Islet precursor cell (in vitro differentiated cells): ENCODE data around the gene ABCC6.
"Not testable (repeated sequence)": the region's sequence is repeated elsewhere in the genome, so short reads cannot be mapped to it uniquely, and the experiment has no call there.

Experiments
- DNase-seq: peaks from one replicate; pipeline ENCODE4 v3.0.0-alpha.2; 2018

ABCC6 gene

DNA sequence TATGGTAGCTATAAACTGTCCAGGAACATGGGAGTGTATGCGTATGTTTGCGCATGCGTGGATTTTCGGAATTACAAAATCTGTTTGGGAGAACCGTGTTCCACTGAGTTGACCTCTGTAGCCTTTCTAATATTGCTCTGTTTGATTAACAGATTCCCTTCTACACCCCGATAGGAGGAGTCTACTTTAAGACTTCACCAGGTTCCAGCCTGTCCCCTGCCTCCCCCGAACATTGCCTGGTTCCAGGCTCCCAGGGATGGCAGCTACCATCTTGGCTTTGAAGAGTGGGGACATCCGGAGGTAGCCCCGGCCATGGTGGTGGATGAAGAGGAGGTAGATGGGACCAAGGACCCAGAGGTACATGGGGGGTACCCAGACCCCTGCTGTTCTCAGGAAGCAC is 1.9 kb downstream of the ABCC6 start:
- DNase-seq, result not testable (repeated sequence)

DNA sequence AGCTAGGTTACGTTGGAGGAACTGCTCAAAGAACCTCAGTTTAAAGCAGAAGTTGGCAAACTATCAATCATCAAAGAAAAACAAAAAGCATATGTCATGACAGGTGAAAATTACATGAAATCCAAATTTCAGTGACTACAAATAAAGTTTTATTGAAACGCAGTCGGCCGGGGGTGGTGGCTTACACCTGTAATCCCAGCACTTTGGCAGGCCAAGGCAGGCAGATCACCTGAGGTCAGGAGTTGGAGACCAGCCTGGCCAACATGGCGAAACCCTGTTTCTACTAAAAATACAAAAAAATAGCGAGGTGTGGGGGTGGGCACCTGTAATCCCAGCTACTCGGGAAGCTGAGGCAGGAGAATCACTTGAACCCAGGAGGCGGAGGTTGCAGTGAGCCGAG is 2.8 kb downstream of the ABCC6 start:
- DNase-seq, result not testable (repeated sequence)

DNA sequence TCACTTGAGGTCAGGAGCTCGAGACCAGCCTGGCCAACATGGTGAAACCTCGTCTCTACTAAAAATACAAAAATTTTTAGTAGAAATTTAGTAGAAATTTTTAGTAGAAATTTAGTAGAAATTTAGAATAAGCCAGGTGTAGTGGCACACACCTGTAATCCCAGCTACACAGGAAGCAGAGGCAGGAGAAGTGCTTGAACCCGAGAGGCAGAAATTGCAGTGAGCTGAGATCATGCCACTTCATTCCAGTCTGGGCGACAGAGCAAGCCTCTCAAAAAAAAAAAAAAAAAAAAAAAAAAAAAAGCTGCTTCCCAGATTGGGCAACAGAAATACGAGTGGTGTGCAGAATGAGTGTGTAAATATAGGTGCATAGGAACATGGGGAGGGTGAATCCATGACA is 4.5 kb downstream of the ABCC6 start:
- not testable (repeated sequence) for DNase-seq

DNA sequence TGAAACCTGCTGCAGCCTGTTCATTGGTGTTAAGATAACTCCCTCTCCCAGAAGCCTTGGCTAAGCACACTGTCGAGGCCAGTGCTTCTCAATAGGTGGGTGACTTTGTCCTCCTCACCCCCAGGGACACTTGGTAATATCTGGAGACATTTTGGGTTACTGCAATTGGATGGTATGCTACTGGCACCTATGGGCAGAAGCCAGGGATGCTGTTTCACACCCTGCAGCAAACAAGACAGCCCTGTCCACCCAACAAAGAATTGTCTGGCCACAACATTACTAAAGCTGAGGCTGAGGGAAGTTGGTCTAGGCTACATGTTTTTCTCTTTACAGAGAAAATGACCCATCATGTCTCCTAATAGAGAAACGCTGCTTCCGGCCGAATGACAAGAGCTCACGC is 4.9 kb downstream of the ABCC6 start:
- not testable (repeated sequence) for DNase-seq

DNA sequence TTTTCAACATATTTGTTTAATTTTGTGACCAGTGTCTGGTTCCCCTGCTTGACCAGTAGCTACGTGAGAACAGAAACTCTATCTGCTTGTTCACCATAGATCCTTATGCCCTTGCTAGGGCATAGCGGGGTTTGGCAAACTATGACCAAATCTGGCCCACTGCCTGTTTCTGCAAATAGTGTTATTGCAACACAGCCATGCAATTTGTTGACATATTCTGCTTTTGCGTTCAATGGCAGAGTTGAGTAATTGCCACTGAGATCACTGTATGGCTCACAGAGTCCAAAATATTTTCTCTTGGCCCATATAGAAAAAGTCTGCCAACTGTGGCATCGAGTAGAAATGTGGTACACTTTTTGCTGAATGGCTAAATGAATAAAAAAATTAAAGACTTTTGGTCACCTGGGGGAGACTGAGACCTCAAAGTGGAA is 9.4 kb downstream of the ABCC6 start:
- DNase-seq, result not testable (repeated sequence)

DNA sequence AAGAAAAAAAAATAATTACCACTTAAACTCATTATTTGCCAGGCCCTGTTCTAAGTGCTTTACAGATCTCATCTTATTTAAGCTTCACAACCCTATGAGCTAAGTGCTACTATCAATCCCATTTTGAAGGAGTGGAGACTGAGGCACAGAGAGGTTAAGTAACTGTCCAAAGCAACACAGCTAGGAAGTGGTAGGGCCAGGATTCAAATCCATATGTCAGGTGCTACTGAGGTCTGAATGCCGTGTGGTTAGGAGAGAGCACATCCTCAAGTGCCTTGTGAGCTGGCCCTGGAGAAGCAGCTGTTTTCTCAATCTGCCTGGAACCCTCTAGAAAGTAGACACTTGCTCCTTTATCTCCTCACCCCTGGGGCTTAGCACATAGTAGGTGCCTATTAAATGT is 11.9 kb downstream of the ABCC6 start:
- DNase-seq, result not testable (repeated sequence)

DNA sequence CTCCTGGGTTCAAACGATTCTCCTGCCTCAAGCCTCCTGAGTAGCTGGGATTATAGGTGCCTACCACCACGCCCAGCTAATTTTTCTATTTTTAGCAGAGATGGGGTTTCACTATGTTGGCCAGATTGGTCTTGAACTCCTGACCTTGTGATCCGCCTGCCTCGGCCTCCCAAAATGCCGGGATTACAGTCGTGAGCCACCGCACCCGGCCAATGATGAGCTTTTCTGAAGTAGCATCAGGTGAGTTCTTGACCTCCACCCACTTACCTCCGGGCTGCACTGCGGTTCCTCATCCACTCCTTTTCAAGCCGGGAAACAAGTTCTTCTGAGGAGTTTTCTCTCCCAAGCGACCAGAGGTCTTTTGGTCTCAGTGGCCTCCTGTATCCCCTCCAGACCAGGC is 14.8 kb downstream of the ABCC6 start:
- DNase-seq, result not testable (repeated sequence)

DNA sequence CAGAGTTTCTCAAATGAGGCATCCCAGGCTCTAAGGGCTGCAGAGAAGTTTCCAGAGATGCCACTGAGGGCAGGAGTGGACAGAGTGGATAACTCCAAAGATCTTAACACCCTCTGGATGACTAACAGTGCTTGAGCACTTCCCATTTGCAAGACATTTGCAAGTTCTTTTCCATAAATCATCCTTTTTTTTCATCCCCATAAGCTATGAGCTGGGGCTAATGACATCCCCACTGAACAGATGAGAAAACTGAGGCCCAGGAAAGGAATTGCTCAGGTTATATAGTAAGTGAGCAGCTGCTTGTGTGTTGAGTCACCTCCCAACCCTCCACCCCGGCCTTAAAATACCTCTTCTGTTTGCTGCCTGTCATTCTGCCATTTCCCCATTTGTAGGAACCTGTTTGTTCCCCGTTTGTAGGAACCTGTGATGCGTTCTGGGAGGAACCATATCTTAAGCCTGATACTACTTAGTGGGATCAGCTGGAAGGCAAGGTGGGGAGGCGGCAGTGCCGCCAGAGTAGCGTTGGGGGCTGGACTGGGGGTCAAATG is 15.4 kb downstream of the ABCC6 start:
- DNase-seq, result not testable (repeated sequence)

DNA sequence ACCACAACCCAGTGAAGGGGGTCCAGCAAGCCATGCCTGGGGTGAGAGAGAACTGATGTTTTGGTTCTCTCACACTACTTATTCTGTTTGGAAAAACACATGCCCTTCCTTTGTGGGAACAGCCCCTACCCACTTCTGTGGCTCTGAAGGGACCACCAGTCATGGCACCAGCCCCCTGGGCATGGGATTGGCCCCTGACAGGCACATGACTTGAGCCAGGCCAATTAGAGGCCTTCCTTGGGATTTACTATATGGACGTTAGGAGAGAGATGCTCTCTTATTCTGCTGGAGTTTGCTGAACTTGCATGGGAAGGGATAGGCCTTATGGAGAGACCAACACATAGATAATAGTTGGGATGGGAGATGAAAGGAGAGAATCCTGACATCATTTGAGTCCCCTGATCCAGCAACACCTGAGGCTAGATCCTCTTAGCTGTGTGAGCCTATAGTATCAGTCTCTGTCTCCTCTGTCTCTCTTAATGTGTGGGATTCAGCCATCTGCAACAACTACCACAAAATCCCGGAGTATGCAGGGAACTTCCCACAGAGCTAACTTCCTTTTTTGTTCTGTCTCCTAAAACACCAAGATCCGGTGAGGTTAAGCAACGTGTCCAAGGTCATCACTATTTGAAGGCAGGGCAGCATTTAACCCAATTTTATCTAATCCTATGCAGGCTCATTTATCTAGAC is 16.1 kb downstream of the ABCC6 start:
- DNase-seq, result not testable (repeated sequence)

DNA sequence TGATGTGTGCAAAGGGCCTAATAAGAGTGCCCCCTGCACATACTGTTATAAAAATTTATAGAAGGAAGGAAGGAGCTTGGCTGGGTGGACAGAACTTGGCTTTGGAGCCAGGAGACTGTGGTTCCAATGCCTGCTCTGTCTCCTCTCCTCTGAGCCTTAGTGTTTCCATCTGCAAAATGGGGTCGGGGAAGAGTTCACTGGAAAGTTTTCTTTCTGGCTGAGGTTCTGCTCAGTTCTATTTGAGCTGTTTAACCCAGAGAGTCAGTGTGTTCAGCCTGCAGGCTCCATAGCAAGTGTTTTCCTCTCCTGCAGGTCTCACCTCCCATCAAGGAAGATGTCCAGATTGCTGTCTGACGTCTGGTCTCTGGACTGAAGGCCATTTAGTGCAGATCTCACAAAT is 17.4 kb downstream of the ABCC6 start:
- not testable (repeated sequence) for DNase-seq

DNA sequence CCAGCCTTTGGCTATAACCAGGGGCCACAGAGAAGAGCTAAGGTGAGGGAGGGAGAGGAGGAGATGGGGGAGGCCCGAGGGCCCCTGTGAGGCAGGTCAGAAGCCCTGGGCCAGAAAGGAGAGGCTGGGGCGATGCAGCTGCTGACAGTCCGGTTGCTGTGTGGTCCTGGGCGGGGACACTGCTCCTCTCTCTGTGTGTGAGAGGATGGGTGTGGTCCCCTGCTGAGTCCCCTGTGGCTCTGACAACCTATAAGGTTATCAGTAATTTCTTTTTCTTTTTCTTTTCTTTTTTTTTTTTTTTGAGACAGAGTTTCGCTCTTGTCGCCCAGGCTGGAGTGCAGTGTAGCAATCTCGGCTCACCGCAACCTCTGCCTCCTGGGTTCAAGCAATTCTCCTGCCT is 18.7 kb downstream of the ABCC6 start:
- DNase-seq, result not testable (repeated sequence)

DNA sequence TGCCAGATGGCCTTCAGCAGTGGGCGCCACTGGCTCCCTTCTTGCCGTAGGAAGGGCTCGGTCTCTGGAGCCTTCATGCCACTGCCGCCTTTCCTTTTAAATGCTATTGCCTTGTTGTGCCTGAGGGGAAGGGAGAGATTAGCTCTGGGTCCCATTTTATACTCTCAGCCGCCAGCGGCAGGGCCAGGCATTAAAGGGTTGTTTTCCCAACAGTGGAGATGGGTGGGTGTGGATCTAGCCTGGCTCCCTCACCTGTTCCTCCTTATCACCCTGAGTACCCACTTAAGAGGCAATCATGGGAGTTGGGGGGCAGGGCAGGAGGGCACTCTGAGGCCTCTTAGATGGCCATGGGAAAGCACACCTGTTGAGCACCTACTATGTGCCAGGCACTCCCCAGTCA is 19.8 kb downstream of the ABCC6 start:
- not testable (repeated sequence) for DNase-seq

DNA sequence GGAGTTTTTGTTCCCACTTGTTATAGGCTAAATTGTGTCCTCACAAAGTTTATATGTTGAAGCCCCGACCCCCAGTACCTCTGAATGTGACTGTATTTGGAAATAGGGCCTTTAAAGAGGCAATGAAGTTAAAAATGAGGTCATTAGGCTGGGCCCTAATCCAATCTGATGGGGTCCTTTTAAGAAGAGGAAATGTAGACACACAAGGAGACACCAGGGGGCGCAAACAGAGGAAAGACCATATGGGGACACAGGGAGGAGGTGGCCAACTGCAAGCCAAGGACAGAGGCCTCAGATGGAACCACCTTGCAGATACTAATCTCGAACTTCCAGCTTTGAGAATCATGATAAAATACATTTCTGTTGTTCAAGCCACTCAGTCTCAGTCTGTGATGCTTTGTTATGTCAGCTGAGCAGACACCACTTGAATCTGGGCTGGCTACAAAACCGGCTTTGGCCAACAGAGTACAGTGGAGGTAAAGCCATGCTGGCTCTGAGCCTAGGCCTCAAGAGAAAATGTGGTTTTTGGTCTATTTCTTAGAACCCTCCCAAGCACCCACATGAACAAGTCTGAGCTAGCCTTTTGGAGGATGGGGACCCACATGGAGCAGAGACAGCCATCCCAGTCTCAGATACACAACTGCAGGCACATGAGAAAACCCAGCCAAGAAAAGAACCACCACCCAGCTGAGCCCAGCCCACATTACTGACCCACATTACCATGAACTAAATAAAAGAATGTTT is 20.7 kb downstream of the ABCC6 start:
- not testable (repeated sequence) for DNase-seq

DNA sequence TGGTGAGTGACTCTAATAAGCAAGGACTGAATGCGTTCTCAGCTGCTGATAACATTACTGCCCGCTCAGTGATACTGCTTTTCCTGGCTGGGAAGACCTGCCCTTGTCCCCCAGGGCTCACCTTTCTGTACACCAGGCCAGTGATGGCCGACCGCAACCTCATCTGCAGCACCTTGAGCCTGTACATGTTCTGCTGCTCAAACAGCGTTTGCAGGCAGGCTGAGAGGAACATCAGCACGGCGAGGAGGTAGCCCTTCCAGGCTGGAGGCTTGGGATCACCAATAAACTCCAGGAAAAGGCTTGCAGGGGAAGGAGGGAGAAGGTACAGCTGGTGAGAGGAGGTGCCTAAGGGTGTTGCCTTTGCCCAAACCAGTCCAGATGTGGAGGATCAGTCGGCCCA is 21.4 kb downstream of the ABCC6 start:
- not testable (repeated sequence) for DNase-seq

DNA sequence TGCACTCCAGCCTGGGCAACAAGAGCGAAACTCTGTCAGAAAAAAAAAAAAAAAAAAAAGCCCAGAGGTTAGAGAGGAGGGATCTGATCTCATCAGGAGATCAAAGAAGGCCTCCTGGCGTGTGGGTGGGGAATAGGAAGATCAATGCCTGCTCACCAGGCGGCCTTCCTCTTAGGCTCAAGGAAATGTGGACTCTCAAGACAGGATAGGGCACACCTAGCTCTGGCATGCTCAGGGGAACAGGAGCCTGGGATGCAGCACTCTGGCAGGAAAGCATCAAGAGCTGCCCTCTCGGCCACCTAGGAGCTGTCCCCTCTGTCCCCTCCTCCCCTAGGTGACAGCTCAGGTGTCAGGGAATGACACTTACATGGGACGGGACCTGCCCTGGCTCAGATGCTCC is 22.9 kb downstream of the ABCC6 start:
- DNase-seq, result not testable (repeated sequence)

DNA sequence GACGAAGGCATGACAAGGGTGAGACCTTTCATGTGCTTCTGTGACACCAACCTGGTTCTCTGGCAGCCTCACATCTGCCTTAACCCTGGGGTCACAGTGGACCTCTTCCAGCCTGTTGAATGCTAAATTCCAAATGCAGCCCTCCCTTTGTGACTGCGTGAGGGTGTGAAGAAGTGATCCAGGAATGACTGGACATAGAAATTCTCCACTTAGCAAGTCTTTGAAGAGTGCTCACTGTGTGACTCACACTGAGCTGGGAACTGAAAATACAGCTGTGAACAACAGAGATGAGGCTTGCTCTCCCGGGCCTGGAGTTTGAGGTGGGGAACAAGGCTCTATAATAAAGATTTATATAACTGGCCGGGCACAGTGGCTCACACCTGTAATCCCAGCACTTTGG is 23.9 kb downstream of the ABCC6 start:
- peak; percentile 83 for DNase-seq

DNA sequence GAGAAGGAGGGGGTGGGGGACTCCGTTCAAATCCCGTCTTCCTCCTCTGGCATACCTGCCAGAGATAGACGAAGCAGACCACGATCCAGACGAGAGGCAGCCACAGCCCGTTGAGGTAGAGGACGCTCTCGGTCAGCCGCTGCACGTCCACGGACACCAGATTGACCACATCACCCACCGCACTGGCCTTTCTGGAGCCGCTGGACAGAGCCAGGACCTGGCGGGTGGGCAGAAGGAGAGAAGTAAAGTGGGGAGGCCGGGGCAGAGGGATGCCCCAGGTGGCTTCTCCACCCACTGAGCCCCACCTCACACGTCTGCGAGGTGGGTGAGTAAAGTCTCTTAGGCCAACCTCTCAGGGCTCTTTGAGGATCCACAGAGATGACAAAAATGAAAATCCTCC is 25.3 kb downstream of the ABCC6 start:
- DNase-seq, result no peak

DNA sequence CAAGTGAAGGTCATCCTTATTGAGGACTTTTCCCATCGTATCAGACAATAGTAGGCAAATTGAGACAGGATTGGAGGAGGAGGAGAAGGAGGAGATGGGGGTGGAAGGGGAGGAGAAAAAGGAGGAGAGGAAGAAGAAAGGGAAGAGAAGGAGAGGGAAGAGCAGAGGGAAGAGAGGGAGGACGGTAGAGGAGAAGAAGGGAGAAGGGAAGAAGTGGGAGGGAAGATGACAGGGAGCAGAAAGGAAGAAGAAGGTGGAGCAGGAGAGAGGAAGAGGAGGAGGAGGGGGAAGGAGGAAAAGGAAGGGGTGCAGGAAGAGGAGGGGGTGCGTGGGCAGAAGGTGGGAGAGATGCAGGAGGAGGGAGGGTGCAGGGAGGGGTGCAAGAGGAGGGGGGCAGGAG is 26.0 kb downstream of the ABCC6 start:
- no peak for DNase-seq

DNA sequence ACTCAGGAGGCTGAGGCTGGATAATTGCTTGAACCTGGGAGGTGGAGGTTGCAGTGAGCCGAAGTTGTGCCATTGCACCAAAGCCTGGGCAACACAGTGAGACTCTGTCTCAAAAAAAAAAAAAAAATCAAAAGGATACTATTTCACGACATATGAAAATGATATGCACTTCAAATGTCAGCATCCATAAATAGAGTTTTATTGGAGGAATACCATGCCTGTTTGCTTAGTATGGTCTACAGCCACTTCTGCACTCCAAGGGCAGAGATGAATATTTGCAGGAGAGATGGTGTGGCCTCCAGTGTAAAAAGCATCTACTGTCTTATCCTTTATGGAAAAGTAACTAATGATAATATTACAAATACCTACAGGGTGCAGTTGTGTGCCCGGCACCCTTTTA is 27.2 kb downstream of the ABCC6 start:
- DNase-seq, result no peak

DNA sequence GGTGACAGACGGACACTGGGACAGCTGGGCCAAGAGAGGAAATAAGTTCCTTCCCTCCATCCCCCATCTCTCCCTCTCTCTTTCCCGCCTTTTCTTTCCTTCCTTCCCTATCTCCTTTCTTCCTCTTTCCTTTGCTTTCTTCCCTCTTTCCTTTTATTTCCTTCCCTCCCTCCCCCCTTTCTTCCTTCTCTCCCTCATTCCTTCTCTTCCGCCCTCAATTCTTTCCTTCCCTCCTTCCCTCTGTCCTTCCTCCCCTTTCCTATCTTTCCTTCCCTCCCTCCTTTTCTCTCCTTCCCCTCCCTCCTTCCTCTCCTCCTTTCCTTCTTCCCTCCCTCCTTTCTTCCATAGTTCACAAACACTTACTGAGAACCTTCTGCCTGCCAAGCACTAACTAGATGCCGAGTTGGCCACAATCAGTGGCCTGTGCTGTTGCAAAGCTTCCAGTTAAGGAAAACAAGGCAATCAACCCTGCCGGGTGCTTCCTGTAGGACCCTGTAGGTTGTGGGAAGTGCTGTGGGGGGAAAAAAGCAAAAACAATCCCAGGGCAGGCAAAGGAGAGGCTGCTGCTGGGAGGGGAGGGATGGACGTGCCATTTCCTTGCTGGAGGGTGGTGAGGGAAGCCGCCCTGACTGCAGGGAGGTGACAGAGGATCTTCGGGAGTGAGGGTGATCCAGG is 31.7 kb downstream of the ABCC6 start:
- no peak for DNase-seq

DNA sequence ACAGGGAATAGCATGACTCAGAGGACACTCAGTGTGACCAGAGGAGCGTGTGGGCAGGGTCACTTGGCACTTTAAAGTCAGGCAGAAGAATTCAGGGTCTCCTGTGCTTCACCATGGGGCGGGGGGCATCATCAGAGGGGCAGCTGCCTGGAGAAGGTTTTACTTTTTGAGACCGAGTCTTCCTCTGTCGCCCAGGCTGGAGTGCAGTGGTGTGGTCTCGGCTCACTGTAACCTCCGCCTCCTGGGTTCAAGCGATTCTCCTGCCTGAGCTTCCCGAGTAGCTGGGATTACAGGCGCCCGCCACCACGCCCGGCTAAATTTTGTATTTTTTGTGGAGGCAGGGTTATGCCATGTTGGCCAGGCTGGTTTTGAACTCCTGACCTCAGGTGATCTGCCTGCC is 32.3 kb downstream of the ABCC6 start:
- DNase-seq, result not testable (repeated sequence)

DNA sequence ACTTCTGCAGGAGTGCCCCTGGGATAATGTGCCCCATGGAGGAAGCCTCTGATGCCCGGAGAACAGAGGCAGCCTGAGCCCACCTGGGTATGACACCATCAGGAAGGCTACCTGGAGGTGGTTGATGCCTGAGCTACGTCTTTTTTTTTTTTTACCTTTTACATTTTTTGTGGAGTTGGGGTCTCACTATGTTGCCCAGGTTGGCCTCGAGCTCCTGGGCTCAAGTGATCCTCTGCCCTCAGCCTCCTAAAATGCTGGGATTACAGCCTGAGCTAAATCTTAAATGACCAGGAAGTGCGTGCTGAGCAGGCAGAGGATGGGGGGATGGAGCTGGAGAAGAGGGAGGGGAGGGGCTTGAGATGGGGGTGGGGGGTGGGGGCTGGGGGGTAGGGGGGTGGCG is 32.7 kb downstream of the ABCC6 start:
- DNase-seq, result no peak

DNA sequence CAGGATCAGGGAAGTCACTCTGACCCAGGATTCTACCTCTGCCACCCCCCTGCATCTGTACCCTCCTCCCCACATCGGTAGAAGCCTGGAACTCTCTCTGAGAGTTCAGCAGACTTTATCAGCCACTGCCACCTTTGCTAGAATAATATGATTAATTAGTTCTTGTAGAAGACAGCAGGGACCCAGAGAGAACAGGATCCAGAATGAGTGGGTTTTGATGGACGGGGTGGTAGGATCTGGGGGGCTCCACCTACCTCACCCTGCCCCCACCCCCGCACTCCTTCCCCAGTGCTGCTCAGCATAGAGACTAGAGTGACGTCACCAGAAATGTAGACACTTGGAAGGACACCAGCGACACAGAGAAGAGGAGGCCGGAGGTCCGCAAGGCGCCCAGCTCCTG is 33.5 kb downstream of the ABCC6 start:
- no peak for DNase-seq

DNA sequence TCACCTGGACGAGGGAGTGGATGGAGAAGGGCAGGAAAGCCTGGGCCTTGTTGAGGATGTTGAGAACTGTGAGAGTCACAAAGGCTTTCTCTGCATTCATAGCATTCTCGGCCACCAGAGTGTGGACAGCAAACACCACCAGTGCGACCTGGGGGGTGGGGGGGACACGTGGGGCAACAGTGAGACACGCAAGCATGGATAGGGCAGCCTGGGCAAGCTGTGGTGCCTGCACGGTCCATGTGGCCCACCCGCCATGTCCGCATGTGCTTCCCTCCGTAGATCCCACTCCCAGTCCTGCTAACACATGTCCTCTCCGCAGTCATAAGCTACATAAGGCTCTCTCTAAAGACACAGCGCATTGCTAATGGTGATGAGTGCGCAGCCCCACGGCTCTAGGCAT is 34.5 kb downstream of the ABCC6 start:
- no peak for DNase-seq
